ENCODE data around the gene STOM. TPM values are rescaled to one million over a fixed set of nuclear protein-coding genes. Genes with fewer than 3 reads are reported as not detected.

STOM gene
- total and polyA plus RNA-seq, 4 donors: 311 to 470 (median 409) TPM

- Histone ChIP-seq H3K27ac (ENCODE audit: low read depth in 1 of 2, low read length in 1 of 2) (no peak overlapping the region), H3K4me1 (ENCODE audit: control insufficient read depth in 5 of 5, insufficient read depth in 5 of 5, low read length in 5 of 5) (peaks cover 0 to 2% (median 0%) of the 10 kb centered on the region in 5 donors), H3K27me3 (ENCODE audit: control insufficient read depth in 3 of 3, insufficient read depth in 3 of 3, low read length in 2 of 3) (no peaks in the 10 kb centered on the region), H3K36me3 (ENCODE audit: control insufficient read depth in 4 of 4, insufficient read depth in 4 of 4, low read length in 4 of 4) (no peaks in the 10 kb centered on the region), H3K9me3 (ENCODE audit: control insufficient read depth in 4 of 4, insufficient read depth in 3 of 4, low read length in 3 of 4) (peaks cover 0 to 3% (median 0%) of the 10 kb centered on the region in 4 donors), H3K9ac (ENCODE audit: insufficient read depth in 1 of 2, low read length in 2 of 2) (no peak overlapping the region), H3K4me3 (no peak overlapping the region)
- DNase-seq: peak in 1 of 3 donors; percentile 35
- WGBS, 2 donors: 16 to 45% methylated on average over 2 of the region's 2 CpGs
- ATAC-seq (ENCODE audit: insufficient read depth, low FRiP score): no peak
- no peak for TF ChIP-seq CTCF (IDR thresholded peaks at IDR 0.05; ENCODE audit: control extremely low read depth, extremely low read depth)
These were observed 23.3 kb upstream of the STOM start for GRCh38 chr9:121393318-121393717.

GRCh38 chr9:121390372-121390771 lies 20.3 kb upstream of the STOM start:
- 75 to 77% methylated on average over 1 of the region's 1 CpG for WGBS, 2 donors
- H3K27ac ChIP-seq (ENCODE audit: low read depth in 1 of 2, low read length in 1 of 2): no peak overlapping the region
- peaks cover 0 to 2% (median 0%) of the 10 kb centered on the region in 5 donors for H3K4me1 ChIP-seq (ENCODE audit: control insufficient read depth in 5 of 5, insufficient read depth in 5 of 5, low read length in 5 of 5)
- H3K36me3 ChIP-seq (ENCODE audit: control insufficient read depth in 4 of 4, insufficient read depth in 4 of 4, low read length in 4 of 4): no peaks in the 10 kb centered on the region
- H3K27me3 ChIP-seq (ENCODE audit: control insufficient read depth in 3 of 3, insufficient read depth in 3 of 3, low read length in 2 of 3): no peaks in the 10 kb centered on the region
- no peak for ATAC-seq (ENCODE audit: insufficient read depth, low FRiP score)
- H3K9ac ChIP-seq (ENCODE audit: insufficient read depth in 1 of 2, low read length in 2 of 2): no peak overlapping the region
- H3K4me3 ChIP-seq: no peak overlapping the region
- no peak for DNase-seq
- no peaks in the 10 kb centered on the region for H3K9me3 ChIP-seq (ENCODE audit: control insufficient read depth in 4 of 4, insufficient read depth in 3 of 4, low read length in 3 of 4)
- TF ChIP-seq CTCF (IDR thresholded peaks at IDR 0.05; ENCODE audit: control extremely low read depth, extremely low read depth): no peak

- Histone ChIP-seq H3K4me1 (ENCODE audit: control insufficient read depth in 5 of 5, insufficient read depth in 5 of 5, low read length in 5 of 5) (peaks cover 0 to 1% (median 0%) of the 10 kb centered on the region in 5 donors), H3K9me3 (ENCODE audit: control insufficient read depth in 4 of 4, insufficient read depth in 3 of 4, low read length in 3 of 4) (no peaks in the 10 kb centered on the region), H3K36me3 (ENCODE audit: control insufficient read depth in 4 of 4, insufficient read depth in 4 of 4, low read length in 4 of 4) (no peaks in the 10 kb centered on the region), H3K27me3 (ENCODE audit: control insufficient read depth in 3 of 3, insufficient read depth in 3 of 3, low read length in 2 of 3) (no peaks in the 10 kb centered on the region), H3K27ac (ENCODE audit: low read depth in 1 of 2, low read length in 1 of 2) (no peak overlapping the region), H3K4me3 (no peak overlapping the region), H3K9ac (ENCODE audit: insufficient read depth in 1 of 2, low read length in 2 of 2) (no peak overlapping the region)
- no peak for ATAC-seq (ENCODE audit: insufficient read depth, low FRiP score)
- TF ChIP-seq CTCF (IDR thresholded peaks at IDR 0.05; ENCODE audit: control extremely low read depth, extremely low read depth): no peak
- WGBS, 2 donors: 93 to 95% methylated on average over 4 of the region's 4 CpGs
- DNase-seq: no peak
These were observed 18.3 kb upstream of the STOM start for GRCh38 chr9:121388140-121388905.
